Body of pancreas (tissue), 4 donors: ENCODE measurements around the gene SERPINA6.
"Not testable (repeated sequence)": the region's sequence is repeated elsewhere in the genome, so short reads cannot be mapped to it uniquely, and the experiment has no call there.

Experiments
- CTCF ChIP-seq, 7 experiments: fragments of 450-650 bp in 4 of 7; fragments of 200-600 bp in 3 of 7; sonication (generic) in 3 of 7; IDR thresholded peaks; one replicate each; pipeline ENCODE4 v1.5.1; 2016 to 2019; ENCODE audit warnings: antibody characterized with exemption in 7 of 7
- POLR2A ChIP-seq, 3 donors: fragments of 450-650 bp; IDR thresholded peaks; one replicate each; pipeline ENCODE4 v1.6.1; 2016; ENCODE audit warnings: antibody characterized with exemption in 3 of 3, mild to moderate bottlenecking in 2 of 3

DNA sequence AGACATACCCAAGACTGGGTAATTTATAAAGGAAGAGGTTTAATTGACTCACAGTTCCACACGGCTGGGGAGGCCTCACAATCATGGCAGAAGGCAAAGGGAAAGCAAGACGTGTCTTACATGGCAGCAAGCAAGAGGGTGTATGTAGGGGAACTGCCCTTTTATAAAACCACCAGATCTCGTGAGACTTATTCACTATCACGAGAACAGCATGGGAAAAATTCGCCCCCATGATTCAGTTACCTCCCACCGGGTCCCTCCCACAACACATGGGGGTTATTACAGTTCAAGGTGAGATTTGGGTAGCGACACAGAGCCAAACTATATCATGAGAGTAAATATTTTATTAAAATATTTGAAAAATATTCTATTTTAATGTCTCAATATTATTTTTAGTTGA, 54.6 kb downstream of the SERPINA6 start:
- not testable (repeated sequence) for TF ChIP-seq CTCF, POLR2A (IDR thresholded peaks at IDR 0.05)
